ENCODE results near the gene ATL1. TPM values are rescaled to one million over a fixed set of nuclear protein-coding genes. Genes with fewer than 3 reads are reported as not detected.
"Not testable (repeated sequence)": the region's sequence is repeated elsewhere in the genome, so short reads cannot be mapped to it uniquely, and the experiment has no call there.

The ATL1 gene
- total RNA-seq, 2 experiments from 2014 or later: 0.60 to 1.4 TPM

DNA sequence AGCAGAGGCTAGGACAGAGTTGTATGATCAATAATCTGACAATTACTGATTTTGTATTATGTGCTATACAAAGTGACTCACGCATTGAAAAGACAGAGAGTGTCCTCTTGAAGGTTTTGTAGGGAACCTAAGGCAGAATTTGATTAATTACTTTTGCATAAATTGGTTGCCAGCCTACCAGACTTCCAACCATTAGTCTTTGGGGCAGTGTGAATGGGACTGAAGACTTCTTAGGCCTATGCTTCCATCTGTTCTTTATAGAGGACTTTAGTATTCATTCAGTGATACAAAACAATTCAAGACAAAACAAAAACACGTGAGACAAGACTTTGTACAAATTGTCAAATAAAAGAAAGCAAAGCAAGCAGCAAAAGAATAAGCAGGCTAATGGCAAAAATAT lies 46.5 kb downstream of the ATL1 start:
- Mint-ChIP-seq H3K9me3 (no peaks in the 10 kb centered on the region), H3K36me3 (no peaks in the 10 kb centered on the region), H3K27me3 (no peaks in the 10 kb centered on the region), H3K4me1 (peaks cover 5% of the 10 kb centered on the region), H3K4me3 (no peak overlapping the region), H3K27ac (no peak overlapping the region)
- DNase-seq: no peak

- peaks cover 5% of the 10 kb centered on the region for H3K4me1 Mint-ChIP-seq
- H3K4me3 Mint-ChIP-seq: no peak overlapping the region
- DNase-seq: peak; percentile 44
- no peak overlapping the region for H3K27ac Mint-ChIP-seq
- H3K27me3 Mint-ChIP-seq: no peaks in the 10 kb centered on the region
- no peaks in the 10 kb centered on the region for H3K9me3 Mint-ChIP-seq
- no peaks in the 10 kb centered on the region for H3K36me3 Mint-ChIP-seq
Observed at GRCh38 chr14:50607181-50607580, 47.2 kb downstream of the ATL1 start.

DNA sequence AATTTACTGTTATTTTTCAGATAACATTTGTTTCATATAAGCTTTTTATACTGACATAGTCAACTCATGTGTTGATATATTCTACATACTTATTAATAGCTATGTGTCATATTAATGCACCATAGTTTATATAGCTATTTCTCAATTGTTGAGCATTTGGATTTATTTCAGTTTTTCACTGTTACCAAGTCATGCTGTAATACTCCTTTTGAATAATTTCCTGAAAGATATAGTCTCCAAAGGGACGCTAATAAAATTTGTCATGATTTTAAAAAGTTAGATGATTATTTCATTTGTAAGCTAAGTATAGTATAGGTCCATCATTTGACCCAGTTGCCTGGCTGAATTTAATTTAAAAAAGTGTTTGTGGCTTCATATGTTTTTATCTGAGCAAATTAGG lies 47.8 kb downstream of the ATL1 start:
- peaks cover 5% of the 10 kb centered on the region for H3K4me1 Mint-ChIP-seq
- DNase-seq: no peak
- no peaks in the 10 kb centered on the region for H3K27me3 Mint-ChIP-seq
- no peaks in the 10 kb centered on the region for H3K36me3 Mint-ChIP-seq
- no peak overlapping the region for H3K27ac Mint-ChIP-seq
- H3K9me3 Mint-ChIP-seq: no peaks in the 10 kb centered on the region
- no peak overlapping the region for H3K4me3 Mint-ChIP-seq

DNA sequence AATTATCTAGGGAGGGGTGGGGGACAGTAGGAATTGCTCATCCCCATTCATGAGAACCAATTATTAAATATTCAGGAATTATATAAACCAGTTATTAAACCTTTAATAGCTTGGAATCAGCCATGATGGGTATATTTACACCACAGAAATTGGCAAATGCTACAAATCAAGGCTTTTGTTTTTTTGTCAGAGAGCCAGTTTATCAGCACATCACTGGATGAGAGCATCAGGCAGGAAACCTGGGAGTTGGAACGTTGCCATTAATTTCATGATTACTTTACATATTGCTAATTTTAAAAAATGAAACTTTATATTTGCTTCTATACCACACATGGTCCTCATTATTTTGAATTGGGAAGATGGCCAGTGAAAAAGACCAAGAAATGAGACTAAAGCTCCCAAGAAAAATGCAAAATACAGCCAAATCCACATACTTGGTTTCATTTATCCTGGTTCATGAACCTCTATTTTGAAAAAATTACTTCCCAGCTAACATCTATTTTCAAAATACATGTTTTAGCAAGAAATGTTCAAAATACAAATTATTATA lies 48.4 kb downstream of the ATL1 start:
- H3K9me3 Mint-ChIP-seq: no peaks in the 10 kb centered on the region
- no peak overlapping the region for H3K27ac Mint-ChIP-seq
- no peak overlapping the region for H3K4me3 Mint-ChIP-seq
- no peaks in the 10 kb centered on the region for H3K36me3 Mint-ChIP-seq
- no peaks in the 10 kb centered on the region for H3K27me3 Mint-ChIP-seq
- H3K4me1 Mint-ChIP-seq: peaks cover 5% of the 10 kb centered on the region
- DNase-seq: no peak

DNA sequence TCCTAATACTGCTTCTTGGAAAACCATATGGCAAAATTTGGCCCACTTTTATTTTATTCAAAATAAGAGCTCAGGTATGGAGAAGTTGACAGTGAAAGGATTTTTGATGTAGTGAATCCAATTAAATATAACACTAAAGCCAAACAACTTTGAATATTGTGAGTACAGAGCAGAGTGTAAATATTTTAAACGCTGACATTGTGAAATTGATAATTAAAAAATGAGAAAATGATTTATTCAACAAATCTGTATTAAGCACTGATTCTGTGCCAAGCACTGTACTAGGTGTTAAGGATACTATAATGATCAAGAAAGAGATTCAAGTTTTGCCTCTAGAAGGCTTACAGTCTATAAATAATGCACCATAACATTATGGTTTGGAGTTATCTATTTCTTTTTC lies 50.5 kb downstream of the ATL1 start:
- H3K4me3 Mint-ChIP-seq: no peak overlapping the region
- H3K27ac Mint-ChIP-seq: no peak overlapping the region
- H3K4me1 Mint-ChIP-seq: peaks cover 5% of the 10 kb centered on the region
- H3K9me3 Mint-ChIP-seq: no peaks in the 10 kb centered on the region
- no peaks in the 10 kb centered on the region for H3K27me3 Mint-ChIP-seq
- no peaks in the 10 kb centered on the region for H3K36me3 Mint-ChIP-seq
- no peak for DNase-seq

DNA sequence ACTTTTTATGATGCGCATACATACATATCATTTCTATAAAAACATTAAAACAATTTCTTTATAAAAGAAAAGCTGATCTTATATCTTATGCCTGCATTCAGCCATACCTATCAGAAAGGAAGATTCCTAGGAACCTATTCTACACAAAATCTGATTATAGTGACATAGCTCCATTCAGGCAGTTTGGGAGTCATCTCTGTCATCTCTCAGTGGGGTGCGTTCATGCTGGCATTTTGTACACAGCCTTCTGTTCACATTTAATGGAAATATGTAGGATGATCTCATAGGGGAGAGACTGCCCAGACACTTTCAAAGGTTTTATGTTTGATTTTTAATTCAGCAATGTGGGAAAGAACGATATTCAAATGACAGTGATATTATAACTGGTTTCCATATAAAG lies 52.9 kb downstream of the ATL1 start:
- no peaks in the 10 kb centered on the region for H3K9me3 Mint-ChIP-seq
- H3K27ac Mint-ChIP-seq: no peak overlapping the region
- no peak overlapping the region for H3K4me3 Mint-ChIP-seq
- H3K27me3 Mint-ChIP-seq: no peaks in the 10 kb centered on the region
- no peaks in the 10 kb centered on the region for H3K4me1 Mint-ChIP-seq
- peaks cover 1% of the 10 kb centered on the region for H3K36me3 Mint-ChIP-seq
- DNase-seq: no peak

GRCh38 chr14:50615056-50615455 lies 55.1 kb downstream of the ATL1 start:
- no peaks in the 10 kb centered on the region for H3K4me1 Mint-ChIP-seq
- H3K27ac Mint-ChIP-seq: no peak overlapping the region
- no peaks in the 10 kb centered on the region for H3K27me3 Mint-ChIP-seq
- H3K4me3 Mint-ChIP-seq: no peak overlapping the region
- DNase-seq: no peak
- no peaks in the 10 kb centered on the region for H3K9me3 Mint-ChIP-seq
- peaks cover 1% of the 10 kb centered on the region for H3K36me3 Mint-ChIP-seq

DNA sequence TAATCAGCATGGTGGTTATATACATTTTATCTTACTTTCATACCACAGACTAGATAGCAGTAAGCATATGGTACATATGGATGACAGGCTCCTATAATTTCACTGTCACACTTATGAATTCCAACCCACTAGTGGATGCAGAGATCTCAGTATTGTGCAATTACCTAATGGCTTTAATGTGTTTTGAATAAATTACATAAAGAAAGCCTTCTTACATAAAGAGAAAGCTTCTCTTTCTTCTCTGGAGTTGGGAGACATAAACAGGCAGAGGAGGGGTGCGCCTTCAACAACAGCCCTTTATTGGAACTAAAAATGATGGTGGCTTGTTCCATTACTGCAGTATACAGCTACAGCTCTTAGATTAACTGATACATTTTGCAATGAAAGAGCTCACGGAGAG lies 55.6 kb downstream of the ATL1 start:
- Mint-ChIP-seq H3K4me1 (no peaks in the 10 kb centered on the region), H3K4me3 (no peak overlapping the region), H3K27me3 (no peaks in the 10 kb centered on the region), H3K27ac (no peak overlapping the region), H3K36me3 (peaks cover 1% of the 10 kb centered on the region), H3K9me3 (no peaks in the 10 kb centered on the region)
- no peak for DNase-seq

GRCh38 chr14:50616275-50616674 lies 56.3 kb downstream of the ATL1 start:
- H3K27me3 Mint-ChIP-seq: no peaks in the 10 kb centered on the region
- peaks cover 1% of the 10 kb centered on the region for H3K36me3 Mint-ChIP-seq
- no peak overlapping the region for H3K27ac Mint-ChIP-seq
- H3K9me3 Mint-ChIP-seq: no peaks in the 10 kb centered on the region
- no peaks in the 10 kb centered on the region for H3K4me1 Mint-ChIP-seq
- DNase-seq: no peak
- H3K4me3 Mint-ChIP-seq: no peak overlapping the region

DNA sequence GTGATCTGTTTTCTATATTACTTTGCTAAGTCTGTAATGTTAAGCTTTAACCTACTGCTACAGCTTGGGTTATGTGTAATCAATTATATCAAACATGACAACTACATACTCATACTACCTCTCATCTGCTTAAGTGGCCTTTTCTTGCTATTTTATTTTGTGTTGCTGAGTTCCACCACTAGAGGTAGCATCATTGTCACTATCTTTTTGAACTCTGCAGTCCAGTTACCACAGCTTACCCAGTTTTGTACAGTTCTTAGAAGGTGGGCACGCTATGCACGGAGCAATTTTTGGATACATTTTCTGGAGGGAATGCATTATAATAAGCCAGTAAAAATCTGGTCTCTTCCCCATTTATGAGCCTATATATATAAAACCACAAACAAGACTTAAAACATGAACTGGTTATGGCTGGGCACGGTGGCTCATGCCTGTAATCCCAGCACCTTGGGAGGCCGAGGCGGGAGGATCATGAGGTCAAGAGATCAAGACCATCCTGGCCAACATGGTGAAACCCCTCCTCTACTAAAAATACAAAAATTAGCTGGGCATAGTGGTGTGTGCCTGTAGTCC lies 59.7 kb downstream of the ATL1 start:
- no peak overlapping the region for H3K4me3 Mint-ChIP-seq

GRCh38 chr14:50620341-50620740 lies 60.4 kb downstream of the ATL1 start:
- no peaks in the 10 kb centered on the region for H3K9me3 Mint-ChIP-seq
- no peak for DNase-seq
- no peaks in the 10 kb centered on the region for H3K27me3 Mint-ChIP-seq
- no peak overlapping the region for H3K4me3 Mint-ChIP-seq
- peaks cover 1% of the 10 kb centered on the region for H3K36me3 Mint-ChIP-seq
- no peak overlapping the region for H3K27ac Mint-ChIP-seq
- H3K4me1 Mint-ChIP-seq: peaks cover 2% of the 10 kb centered on the region

More for the DNA sequence above, 59.7 kb downstream of the ATL1 start:
- H3K27ac Mint-ChIP-seq: no peak overlapping the region
- no peak for DNase-seq
- no peaks in the 10 kb centered on the region for H3K27me3 Mint-ChIP-seq
- H3K4me1 Mint-ChIP-seq: peaks cover 2% of the 10 kb centered on the region
- peaks cover 1% of the 10 kb centered on the region for H3K36me3 Mint-ChIP-seq
- H3K9me3 Mint-ChIP-seq: no peaks in the 10 kb centered on the region

- H3K4me3 Mint-ChIP-seq: no peak overlapping the region
- no peaks in the 10 kb centered on the region for H3K9me3 Mint-ChIP-seq
- no peaks in the 10 kb centered on the region for H3K27me3 Mint-ChIP-seq
- H3K4me1 Mint-ChIP-seq: peaks cover 2% of the 10 kb centered on the region
- H3K27ac Mint-ChIP-seq: no peak overlapping the region
- no peak for DNase-seq
- peaks cover 1% of the 10 kb centered on the region for H3K36me3 Mint-ChIP-seq
Observed at GRCh38 chr14:50622978-50623377, 63.0 kb downstream of the ATL1 start.

DNA sequence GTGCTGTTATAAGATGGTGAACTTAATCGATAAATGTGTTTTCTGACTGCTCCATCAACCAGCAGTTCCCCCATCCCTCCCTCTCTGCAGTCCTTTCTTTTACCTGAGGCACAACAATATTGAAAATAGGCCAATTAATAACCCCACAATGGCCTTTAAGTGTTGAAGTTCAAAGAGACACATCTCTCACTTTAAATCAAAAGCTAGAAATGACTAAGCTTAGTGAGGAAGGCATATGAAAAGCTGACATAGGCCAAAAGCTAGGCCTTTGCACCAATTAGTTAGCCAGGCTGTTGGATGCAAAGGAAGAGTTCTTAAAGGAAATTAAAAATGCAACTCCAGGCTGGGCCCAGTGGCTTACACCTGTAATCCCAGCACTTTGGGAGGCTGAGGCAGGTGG lies 64.5 kb downstream of the ATL1 start:
- no peak for DNase-seq
- H3K27me3 Mint-ChIP-seq: no peaks in the 10 kb centered on the region

DNA sequence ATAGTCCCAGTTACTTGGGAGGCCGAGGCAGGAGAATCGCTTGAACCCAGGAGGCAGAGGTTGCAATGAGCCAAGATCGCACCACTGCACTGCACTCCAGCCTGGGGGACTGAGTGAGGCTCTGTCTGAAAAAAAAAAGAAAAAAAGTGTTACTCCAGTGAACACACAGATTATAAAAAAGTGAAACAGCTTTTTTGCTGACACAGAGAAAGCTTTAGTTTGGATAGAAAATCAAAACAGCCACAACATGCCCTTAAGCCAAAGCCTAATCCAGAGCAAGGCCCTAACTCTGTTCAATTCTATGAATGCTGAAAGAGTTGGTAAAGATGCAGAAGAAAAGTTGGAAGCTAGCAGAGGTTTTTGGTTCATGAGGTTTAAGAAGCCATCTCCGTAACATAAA lies 65.0 kb downstream of the ATL1 start:
- H3K27ac Mint-ChIP-seq, H3K27me3 Mint-ChIP-seq, H3K4me3 Mint-ChIP-seq, DNase-seq, H3K4me1 Mint-ChIP-seq, H3K9me3 Mint-ChIP-seq, H3K36me3 Mint-ChIP-seq: not testable (repeated sequence)

More for the DNA sequence above, 64.5 kb downstream of the ATL1 start:
- Mint-ChIP-seq H3K4me3 (no peak overlapping the region), H3K36me3 (peaks cover 2% of the 10 kb centered on the region), H3K27ac (no peak overlapping the region), H3K4me1 (peaks cover 2% of the 10 kb centered on the region), H3K9me3 (no peaks in the 10 kb centered on the region)

DNA sequence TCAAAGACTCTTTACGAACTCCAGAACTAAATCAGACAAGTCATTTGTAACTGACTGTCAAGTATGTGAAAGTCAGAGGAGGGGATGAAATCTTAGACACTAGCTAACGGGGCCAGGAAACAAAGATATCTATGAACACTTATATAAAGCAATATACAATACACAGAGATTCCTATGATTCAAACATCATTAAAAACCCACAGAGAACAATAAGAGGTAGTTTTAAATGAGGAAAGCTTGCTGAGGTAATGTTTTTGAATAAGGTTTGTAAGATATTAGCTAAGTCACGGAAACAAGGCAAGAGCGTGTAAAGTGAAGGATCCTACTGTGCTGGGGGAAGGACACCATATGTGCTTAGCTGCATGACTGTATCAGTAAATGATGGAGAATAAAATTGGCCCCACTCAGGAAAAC lies 71.5 kb downstream of the ATL1 start:
- no peak for DNase-seq
- Mint-ChIP-seq H3K36me3 (peaks cover 6% of the 10 kb centered on the region), H3K4me1 (no peaks in the 10 kb centered on the region), H3K4me3 (no peak overlapping the region), H3K27ac (no peak overlapping the region), H3K9me3 (no peaks in the 10 kb centered on the region), H3K27me3 (no peaks in the 10 kb centered on the region)

GRCh38 chr14:50633954-50634353 lies 74.0 kb downstream of the ATL1 start:
- Mint-ChIP-seq H3K4me1 (no peaks in the 10 kb centered on the region), H3K4me3 (no peak overlapping the region), H3K27me3 (no peaks in the 10 kb centered on the region), H3K9me3 (no peaks in the 10 kb centered on the region), H3K27ac (no peak overlapping the region), H3K36me3 (peaks cover 6% of the 10 kb centered on the region)
- DNase-seq: no peak

Measured in activated naive CD8-positive, alpha-beta T cell treated with anti-CD3 and anti-CD28 coated beads for 36 hours (primary cell).